HTR-8/SVneo (cell line): ENCODE measurements around the gene SAMD7.

Source experiments
- DNase-seq: peaks from one replicate; pipeline ENCODE4 v3.0.0; 2011; ENCODE audit warnings: low spot score, mixed read lengths; ENCODE audit not compliant: insufficient read length
- FAIRE-seq: peaks from 2 replicates; lab custom pipeline; 2011; peaks lifted over from hg19 to GRCh38; lab: Jason Lieb, UNC

Gene SAMD7, protein sequence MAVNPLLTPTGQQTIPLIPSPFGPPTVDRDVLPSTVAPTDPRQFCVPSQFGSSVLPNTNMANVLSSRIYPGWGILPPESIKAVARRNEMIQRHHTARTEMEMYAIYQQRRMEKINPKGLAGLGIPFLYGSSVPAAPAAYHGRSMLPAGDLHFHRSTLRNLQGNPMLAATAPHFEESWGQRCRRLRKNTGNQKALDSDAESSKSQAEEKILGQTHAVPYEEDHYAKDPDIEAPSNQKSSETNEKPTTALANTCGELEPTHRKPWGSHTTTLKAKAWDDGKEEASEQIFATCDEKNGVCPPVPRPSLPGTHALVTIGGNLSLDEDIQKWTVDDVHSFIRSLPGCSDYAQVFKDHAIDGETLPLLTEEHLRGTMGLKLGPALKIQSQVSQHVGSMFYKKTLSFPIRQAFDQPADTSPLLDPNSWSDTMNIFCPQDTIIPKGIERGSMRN

DNA sequence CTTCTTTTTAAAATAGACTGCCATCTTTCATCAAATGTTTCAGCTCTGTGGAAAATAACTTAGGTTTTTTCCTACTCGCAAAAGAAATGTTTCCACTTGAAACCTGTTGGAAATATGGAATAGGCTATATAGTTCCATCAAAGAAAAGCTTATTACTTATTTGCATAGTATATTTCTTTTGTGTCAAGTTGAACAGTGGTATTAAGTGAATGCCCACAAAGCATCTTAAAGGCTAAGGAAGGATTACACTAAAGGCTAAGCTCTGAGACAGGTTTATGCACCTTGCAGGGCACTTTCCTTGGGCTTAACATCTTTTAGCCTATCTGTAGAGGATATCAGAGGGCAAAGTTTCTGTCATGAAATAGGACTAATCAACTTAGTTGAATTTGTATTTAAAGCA, at the start of gene SAMD7:
TSS of gene SAMD7 (plus strand) at position 301 of the 400 bp plus-strand sequence. CDS start 7,927 bp downstream, outside the sequence.
- FAIRE-seq (no peak), DNase-seq (no peak)

DNA sequence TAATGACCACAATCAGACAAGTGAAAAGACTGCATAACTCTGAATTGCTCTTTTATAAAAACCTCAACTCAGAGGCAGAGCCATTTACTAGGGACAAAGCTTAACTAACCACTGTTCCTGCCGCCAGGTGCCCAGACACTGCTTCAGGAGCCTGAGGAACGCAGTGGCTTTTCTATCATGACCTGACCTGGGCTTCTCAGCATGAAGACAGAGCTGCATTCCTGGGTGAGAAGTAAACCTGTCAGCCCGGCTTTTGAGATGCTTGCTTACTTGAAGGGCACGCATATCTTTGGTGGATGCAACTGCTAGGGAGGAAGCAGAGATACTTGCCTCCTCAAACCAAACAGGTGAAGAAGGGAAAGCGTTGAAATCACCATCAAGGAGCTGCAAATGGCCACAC, 49.5 kb upstream of the SAMD7 start:
- no peak for DNase-seq
- no peak for FAIRE-seq

GRCh38 chr3:169863458-169863899, 47.9 kb upstream of the SAMD7 start:
- peak; percentile 20 for FAIRE-seq

GRCh38 chr3:169864270-169864669, 47.1 kb upstream of the SAMD7 start:
- DNase-seq: no peak
- no peak for FAIRE-seq

More at GRCh38 chr3:169863458-169863899, 47.9 kb upstream of the SAMD7 start:
- peak; percentile 60 for DNase-seq

- FAIRE-seq (no peak), DNase-seq (no peak)
Measured at GRCh38 chr3:169865176-169865767, 46.1 kb upstream of the SAMD7 start.

DNA sequence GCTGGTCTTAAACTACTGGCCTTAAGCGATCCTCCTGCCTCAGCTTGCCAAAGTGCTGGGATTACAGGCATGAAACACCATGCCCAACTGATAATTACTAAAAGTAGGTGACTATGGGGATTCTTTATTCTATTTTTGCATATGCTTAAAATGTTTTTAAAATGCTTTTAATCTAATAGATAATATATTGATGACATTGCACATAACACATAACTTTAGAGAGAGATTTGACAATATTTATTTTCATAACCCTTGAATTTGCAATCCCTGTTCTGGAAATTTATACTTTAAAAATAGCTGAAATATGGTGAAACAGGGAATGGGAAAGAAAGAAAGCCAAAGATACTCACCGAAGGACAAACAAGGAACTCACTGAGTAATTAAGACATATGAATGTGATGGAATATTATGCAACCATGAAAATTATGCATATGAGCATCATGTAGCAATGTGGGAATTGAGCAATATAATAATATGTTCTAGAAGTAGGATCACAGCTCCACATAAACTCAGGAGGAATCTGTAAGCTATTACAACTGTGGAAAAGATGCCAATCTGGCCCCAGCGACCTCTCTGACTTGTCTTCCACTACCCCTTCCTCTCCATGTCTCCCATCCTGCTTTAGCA, 43.7 kb upstream of the SAMD7 start:
- FAIRE-seq (no peak), DNase-seq (no peak)

GRCh38 chr3:169868369-169868768, 43.0 kb upstream of the SAMD7 start:
- FAIRE-seq (no peak), DNase-seq (no peak)

DNA sequence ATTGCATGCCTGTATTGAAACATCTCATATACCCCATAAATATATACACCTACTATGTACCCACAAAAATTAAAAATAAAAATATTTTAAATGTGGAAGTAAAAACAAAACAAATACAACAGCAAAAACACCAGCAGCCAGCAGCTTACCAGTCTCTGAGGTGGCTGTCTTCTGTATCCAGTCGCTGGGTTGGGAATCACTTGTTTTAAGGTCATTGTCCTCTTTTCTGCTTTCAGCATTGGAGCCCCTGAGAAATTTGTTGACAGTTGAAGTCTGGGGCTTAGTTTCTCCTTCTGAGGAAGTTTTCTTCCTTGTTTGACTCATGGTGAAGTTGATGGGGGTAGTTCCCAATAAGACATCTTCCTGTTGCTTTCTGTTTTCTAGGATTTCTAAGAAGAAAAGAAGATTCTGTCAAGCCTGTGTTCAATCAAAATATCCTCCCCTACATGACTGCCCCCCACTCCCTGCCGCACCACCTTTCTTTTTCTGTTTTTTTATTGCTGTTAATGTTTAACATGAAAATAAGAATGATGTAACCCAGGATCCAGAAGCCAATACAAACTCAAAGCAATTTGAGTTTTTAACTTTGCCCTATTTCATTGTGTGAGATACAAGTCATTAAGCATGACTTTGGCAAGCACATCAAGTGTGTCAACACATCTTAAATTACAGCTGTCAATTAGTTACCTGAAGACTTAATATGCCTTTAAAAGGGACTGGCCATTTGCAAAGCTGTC, 41.7 kb upstream of the SAMD7 start, which contains the start of gene LRRC31:
TSS of gene LRRC31 (minus strand) at position 452 of the 737 bp plus-strand sequence. CDS start at position 324, 128 bp downstream.
- FAIRE-seq (no peak), DNase-seq (no peak)

DNA sequence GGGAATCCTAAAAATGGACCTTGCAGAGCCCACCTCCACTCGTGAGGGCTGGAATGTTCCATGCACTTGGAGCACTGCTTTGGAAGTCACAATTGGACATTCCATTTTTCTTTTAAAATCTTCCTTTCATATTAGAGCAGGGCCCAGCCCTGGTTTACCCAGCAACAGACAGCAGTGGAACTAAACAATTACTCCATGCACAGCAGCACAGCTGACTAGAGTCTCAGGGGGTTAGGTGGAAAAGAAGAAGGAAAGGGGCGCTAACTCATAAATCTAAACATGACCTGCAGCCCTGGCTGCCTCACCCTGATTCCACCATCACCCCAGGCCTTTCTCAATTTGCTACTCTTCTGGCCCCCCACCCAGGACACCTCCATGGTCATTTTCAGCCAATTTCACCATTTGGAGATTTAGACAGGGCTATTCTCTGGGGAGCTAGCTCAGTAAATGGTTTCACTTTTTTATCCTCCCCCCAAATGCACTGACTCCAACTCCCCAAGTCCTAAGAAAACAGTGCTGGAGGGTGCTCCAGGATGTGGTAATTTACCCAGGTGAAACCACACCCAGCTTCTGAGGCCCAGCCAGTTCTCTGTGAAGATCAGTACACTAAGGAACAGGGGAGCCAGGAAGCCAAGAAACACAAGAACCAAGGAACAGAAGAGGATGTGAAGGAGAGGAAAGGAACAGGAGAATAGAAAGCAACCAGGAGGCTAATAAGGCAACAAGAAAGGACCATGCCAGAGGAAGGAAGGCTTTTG, 40.1 kb upstream of the SAMD7 start:
- FAIRE-seq (no peak), DNase-seq (no peak)

DNA sequence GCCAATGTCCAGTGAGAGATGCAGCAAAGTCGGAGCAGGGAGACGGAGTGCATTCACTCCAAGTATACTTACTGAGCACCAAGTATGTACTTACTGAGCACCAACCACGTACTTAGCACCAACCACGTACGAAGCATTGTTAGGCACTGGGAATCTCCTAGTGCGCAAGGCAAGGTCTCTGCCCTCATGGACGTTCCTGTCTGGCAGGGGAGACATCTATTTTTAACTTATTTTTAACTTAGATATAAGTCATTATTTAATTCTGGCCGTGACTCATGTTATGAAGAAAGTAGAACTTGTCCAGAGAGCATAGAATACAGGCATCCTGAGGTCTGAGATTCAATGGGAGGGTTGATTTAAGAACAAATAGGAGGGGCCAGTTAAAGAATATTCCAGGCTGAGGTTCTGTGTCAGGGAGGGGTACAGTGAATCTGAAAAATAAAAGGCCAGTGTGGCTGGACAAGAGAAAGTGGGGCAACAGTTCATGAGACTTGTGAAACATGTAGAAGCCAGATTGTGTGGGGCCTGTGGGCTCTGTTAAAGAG, 32.3 kb upstream of the SAMD7 start:
- no peak for DNase-seq
- FAIRE-seq: no peak

- FAIRE-seq (no peak), DNase-seq (no peak)
Measured at GRCh38 chr3:169879845-169880575, 31.4 kb upstream of the SAMD7 start.

GRCh38 chr3:169880576-169881250, 30.7 kb upstream of the SAMD7 start:
- no peak for FAIRE-seq
- DNase-seq: no peak

DNA sequence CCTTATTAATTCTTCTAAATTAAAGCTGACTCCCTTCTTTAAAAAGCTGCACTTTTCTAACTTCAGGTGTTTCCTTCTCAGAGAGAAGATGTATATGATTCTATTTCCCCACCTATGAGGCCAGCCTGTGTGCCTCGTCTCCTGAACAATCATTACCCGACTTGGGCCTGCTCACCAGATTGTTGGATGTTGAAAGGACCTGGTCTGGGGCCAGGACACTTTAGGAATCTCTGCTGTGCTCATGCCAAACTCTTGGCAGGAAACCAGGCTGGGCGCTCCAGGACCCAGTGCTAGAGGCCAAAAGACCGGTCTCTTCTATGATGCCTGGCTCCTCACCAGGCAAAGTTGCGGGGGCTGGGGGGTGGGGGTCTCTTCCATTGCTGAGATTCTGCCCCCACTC, 24.7 kb upstream of the SAMD7 start:
- no peak for FAIRE-seq

GRCh38 chr3:169891886-169892285, 19.5 kb upstream of the SAMD7 start:
- FAIRE-seq (no peak), DNase-seq (no peak)

More for the DNA sequence above, 24.7 kb upstream of the SAMD7 start:
- no peak for DNase-seq

GRCh38 chr3:169894110-169894509, 17.3 kb upstream of the SAMD7 start:
- DNase-seq (no peak), FAIRE-seq (no peak)

GRCh38 chr3:169895072-169895471, 16.3 kb upstream of the SAMD7 start:
- no peak for FAIRE-seq
- no peak for DNase-seq

DNA sequence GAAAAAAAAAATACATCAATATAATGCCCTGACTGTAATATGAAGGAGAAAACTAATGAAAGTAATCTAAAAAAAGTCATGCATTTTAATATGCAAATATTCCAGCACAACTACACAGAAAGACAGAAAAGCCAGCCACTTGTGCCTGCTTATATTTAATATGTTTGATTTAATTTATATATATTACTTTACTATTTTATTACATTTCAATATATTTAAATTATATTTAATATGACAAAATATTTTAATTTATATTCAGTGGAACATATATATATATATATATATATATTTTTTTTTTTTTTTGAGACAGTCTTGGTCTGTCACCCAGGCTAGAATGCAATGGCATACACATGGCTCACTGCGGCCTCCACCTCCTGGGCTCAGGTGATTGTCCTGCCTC, 14.1 kb upstream of the SAMD7 start:
- FAIRE-seq (no peak), DNase-seq (no peak)

DNA sequence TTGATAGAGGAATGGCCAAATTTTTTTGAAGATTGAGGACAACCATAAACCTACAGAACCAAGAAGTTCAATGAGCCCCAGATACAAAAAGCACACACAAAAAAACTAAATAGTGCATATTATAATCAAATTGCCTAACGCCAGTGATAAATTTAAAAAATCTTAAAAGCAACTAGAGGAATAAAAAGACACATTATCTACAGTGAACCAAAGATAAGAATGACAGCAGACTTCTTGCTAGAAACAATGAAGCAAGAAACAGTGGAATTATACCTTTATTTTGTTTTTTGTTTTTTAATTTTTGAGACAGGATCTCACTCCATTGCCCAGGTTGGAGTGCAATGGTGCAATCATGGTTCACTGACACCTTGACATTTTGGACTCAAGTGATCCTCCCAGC, 9.9 kb upstream of the SAMD7 start:
- FAIRE-seq (no peak), DNase-seq (no peak)
